Esophagus squamous epithelium (tissue), 4 donors: ENCODE results near the gene ZFP91.

Source experiments
- POLR2A ChIP-seq, 4 donors: fragments of 450-650 bp; IDR thresholded peaks; one replicate each; pipeline ENCODE4 v1.6.1; 2017; ENCODE audit warnings: antibody characterized with exemption in 4 of 4, mild to moderate bottlenecking in 4 of 4, moderate library complexity in 3 of 4
- TF ChIP-seq, protein P1 (sequence below), 6 experiments: fragments of 450-650 bp in 4 of 6; fragments of 200-600 bp in 2 of 6; sonication (generic) in 2 of 6; IDR thresholded peaks; one replicate each; pipeline ENCODE4 v1.5.1; 2016 to 2019; ENCODE audit warnings: antibody characterized with exemption in 6 of 6, mild to moderate bottlenecking in 4 of 6, moderate library complexity in 4 of 6

DNA sequence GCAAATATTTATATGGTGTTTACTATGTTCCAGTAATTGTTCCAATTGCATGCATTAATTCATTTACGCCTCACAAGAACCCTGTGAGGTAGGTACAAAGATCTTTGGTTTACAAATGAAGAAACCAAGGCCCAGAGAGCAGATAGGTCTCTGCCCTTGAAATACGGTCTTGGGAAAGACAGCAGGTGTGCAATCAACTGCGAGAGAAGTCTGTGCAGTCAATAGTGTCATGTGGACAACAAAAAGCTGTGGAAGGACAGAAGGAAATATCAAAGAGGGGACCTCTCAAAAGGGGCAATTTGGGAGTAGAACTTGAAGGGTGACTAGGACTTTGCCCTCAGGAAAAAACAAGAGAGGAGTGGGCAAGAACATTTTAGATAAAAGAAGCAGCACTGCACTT, 52.5 kb downstream of the ZFP91 start:
- TF ChIP-seq, protein P1, sequence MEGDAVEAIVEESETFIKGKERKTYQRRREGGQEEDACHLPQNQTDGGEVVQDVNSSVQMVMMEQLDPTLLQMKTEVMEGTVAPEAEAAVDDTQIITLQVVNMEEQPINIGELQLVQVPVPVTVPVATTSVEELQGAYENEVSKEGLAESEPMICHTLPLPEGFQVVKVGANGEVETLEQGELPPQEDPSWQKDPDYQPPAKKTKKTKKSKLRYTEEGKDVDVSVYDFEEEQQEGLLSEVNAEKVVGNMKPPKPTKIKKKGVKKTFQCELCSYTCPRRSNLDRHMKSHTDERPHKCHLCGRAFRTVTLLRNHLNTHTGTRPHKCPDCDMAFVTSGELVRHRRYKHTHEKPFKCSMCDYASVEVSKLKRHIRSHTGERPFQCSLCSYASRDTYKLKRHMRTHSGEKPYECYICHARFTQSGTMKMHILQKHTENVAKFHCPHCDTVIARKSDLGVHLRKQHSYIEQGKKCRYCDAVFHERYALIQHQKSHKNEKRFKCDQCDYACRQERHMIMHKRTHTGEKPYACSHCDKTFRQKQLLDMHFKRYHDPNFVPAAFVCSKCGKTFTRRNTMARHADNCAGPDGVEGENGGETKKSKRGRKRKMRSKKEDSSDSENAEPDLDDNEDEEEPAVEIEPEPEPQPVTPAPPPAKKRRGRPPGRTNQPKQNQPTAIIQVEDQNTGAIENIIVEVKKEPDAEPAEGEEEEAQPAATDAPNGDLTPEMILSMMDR (IDR thresholded peaks at IDR 0.05): no peak
- TF ChIP-seq POLR2A (IDR thresholded peaks at IDR 0.05): no peak
